ENCODE measurements around the gene GRIK2. TPM values are rescaled to one million over a fixed set of nuclear protein-coding genes. Genes with fewer than 3 reads are reported as not detected.

Gene GRIK2
- total RNA-seq, 1 experiment from 2014 or later: 0.89 TPM

GRCh38 chr6:101396548-101397173 is 3.2 kb downstream of the GRIK2 start:
- no peaks in the 10 kb centered on the region for H3K36me3 ChIP-seq
- DNase-seq: peak; percentile 43

GRCh38 chr6:101397199-101397598 is 3.7 kb downstream of the GRIK2 start:
- Histone ChIP-seq H3K27me3 (peaks cover 14% of the 10 kb centered on the region), H3K4me3 (no peak overlapping the region), H3K9me3 (no peaks in the 10 kb centered on the region), H3K36me3 (no peaks in the 10 kb centered on the region)
- DNase-seq: no peak

More at GRCh38 chr6:101396548-101397173, 3.2 kb downstream of the GRIK2 start:
- Histone ChIP-seq H3K4me3 (no peak overlapping the region), H3K27me3 (peaks cover 16% of the 10 kb centered on the region), H3K9me3 (no peaks in the 10 kb centered on the region)

GRCh38 chr6:101398716-101399615 is 5.5 kb downstream of the GRIK2 start:
- Histone ChIP-seq H3K4me3 (no peak overlapping the region), H3K9me3 (no peaks in the 10 kb centered on the region), H3K27me3 (peaks cover 16% of the 10 kb centered on the region; the same call in 1 of the 2 replicates), H3K36me3 (no peaks in the 10 kb centered on the region)
- DNase-seq: no peak

DNA sequence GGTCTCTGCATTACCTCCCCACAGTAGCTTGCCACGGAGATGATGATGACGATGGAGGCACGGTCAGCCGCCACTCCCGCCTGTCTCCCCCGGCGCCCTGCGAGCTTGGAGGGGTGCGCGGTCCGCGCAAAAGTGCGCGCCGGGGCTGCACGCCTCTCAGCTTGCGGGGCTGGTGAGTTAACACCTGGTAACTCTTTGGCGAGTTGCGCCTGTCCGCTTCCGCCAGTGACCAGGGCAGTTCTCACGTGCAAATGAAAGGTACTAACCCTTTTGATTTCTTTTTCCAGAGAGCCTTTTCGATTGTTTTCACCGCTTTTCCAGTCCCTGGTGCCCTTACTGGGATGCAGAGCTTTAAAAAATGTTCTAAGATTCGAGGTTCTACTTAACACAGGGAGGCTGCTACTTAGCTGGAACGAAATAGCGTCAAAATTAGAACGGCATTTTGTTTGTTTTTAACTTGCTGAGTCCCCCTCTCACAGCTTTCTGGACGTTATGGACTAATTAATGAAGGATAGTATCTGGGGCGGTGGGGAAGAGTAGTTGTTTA is 6.2 kb downstream of the GRIK2 start:
- no peak for DNase-seq
- Histone ChIP-seq H3K4me3 (no peak overlapping the region), H3K36me3 (no peaks in the 10 kb centered on the region), H3K27me3 (peaks cover 12% of the 10 kb centered on the region; the same call in 1 of the 2 replicates), H3K9me3 (no peaks in the 10 kb centered on the region)

DNA sequence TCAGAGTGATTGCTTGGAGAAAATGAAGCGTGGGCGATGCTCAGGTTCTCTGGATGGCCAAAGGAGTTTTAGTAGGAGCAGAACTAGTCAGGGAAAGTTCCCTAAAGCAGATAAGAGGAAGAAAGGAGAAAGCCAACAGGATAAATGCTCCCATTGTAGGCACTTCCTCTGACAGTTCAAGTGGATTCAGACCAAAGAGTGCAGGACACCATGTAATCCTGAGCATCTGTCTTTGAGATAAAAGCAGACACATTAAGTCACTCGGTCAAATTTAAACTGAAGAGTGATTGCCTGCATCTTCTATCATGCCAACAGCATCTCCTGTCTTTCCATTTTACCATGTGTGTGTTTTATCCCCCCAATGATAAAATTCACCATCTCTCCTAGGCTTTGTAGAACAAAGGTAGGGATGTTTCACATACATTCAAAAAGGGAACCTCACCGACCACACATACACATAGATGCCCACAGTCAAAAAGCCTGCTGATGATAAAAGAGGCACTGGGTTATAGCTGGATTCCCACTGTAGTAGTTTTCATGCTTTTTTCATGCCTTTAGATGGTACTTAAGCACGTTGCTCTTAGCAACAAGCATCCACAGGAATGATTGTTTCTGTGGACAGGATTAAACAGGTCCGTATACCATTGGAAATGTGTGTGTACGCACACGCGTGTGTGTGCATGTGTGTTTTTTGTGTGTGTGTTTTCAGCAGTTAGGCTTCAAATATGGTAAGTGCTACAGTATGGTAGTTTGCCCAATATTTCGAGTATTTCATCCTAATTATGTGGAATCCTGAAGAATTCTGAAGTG is 7.0 kb downstream of the GRIK2 start:
- no peaks in the 10 kb centered on the region for H3K9me3 ChIP-seq
- no peaks in the 10 kb centered on the region for H3K36me3 ChIP-seq
- DNase-seq: no peak
- peaks cover 12% of the 10 kb centered on the region; the same call in 1 of the 2 replicates for H3K27me3 ChIP-seq
- no peak overlapping the region for H3K4me3 ChIP-seq

GRCh38 chr6:101401171-101401570 is 7.7 kb downstream of the GRIK2 start:
- H3K4me3 ChIP-seq: no peak overlapping the region
- no peaks in the 10 kb centered on the region for H3K36me3 ChIP-seq
- no peak for DNase-seq
- H3K9me3 ChIP-seq: no peaks in the 10 kb centered on the region
- H3K27me3 ChIP-seq: peaks cover 12% of the 10 kb centered on the region; the same call in 1 of the 2 replicates

DNA sequence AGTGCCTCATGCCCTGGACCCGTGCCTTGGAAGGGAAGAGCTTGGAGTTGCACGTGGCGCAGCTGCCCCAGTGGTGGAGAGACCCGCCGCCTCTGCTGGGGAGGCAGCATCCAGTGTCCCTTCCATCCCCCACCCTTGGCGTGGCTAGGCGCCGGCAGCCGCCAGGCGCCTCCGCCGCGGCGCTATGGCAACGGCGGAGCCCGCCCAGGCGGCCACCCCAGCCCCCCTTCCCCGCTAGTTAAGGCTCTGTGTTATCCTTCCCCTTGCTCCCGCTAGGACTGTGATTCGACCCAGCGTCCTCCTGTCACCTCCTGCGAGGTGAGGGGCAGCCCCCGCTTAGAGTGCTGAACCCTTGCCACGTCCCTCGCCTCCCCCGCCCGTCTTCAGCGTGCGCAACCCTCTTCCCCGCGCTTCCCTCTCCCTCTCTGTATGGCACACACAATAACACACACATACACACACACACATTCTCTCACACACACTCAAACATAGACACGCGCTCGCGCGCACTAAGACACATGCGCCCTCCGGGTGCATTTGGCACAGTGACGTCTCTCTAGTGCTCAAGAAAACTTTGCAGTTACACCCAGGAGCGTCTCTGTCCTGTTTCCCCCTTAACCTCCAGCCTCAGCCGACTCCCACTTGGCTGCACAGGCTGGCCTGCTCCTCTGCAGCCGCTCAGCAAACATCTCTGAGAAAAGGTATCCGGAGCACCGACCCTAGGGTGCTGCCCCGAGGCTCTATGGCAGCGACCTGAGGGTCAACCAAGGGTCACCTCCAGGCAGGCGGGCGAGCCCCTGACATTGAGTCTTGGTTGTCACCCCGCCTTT is 8.5 kb downstream of the GRIK2 start:
- peak; percentile 30 for DNase-seq
- Histone ChIP-seq H3K36me3 (no peaks in the 10 kb centered on the region), H3K4me3 (peak overlapping the region; percentile 34), H3K27me3 (peaks cover 13% of the 10 kb centered on the region; the same call in 1 of the 2 replicates), H3K9me3 (no peaks in the 10 kb centered on the region)

GRCh38 chr6:101402622-101403031 is 9.1 kb downstream of the GRIK2 start:
- H3K4me3 ChIP-seq: peak overlapping the region; percentile 34; the same call in 1 of the 2 replicates
- peaks cover 15% of the 10 kb centered on the region; the same call in 1 of the 2 replicates for H3K27me3 ChIP-seq

GRCh38 chr6:101403216-101403945 is 9.9 kb downstream of the GRIK2 start:
- Histone ChIP-seq H3K4me3 (no peak overlapping the region), H3K27me3 (peaks cover 15% of the 10 kb centered on the region; the same call in 1 of the 2 replicates), H3K36me3 (no peaks in the 10 kb centered on the region), H3K9me3 (no peaks in the 10 kb centered on the region)
- DNase-seq: no peak

More at GRCh38 chr6:101402622-101403031, 9.1 kb downstream of the GRIK2 start:
- no peak for DNase-seq
- H3K36me3 ChIP-seq: no peaks in the 10 kb centered on the region
- H3K9me3 ChIP-seq: no peaks in the 10 kb centered on the region

- no peak for DNase-seq
- H3K4me3 ChIP-seq: no peak overlapping the region
Measured at GRCh38 chr6:101404775-101405174, 11.3 kb downstream of the GRIK2 start.

GRCh38 chr6:101413773-101414172 is 20.3 kb downstream of the GRIK2 start:
- no peaks in the 10 kb centered on the region for H3K36me3 ChIP-seq
- no peak overlapping the region for H3K4me3 ChIP-seq
- DNase-seq: no peak
- H3K27me3 ChIP-seq: no peaks in the 10 kb centered on the region
- no peaks in the 10 kb centered on the region for H3K9me3 ChIP-seq

More at GRCh38 chr6:101404775-101405174, 11.3 kb downstream of the GRIK2 start:
- Histone ChIP-seq H3K9me3 (no peaks in the 10 kb centered on the region), H3K36me3 (no peaks in the 10 kb centered on the region), H3K27me3 (peaks cover 15% of the 10 kb centered on the region; the same call in 1 of the 2 replicates)

GRCh38 chr6:101417900-101418299 is 24.4 kb downstream of the GRIK2 start:
- no peak overlapping the region for H3K4me3 ChIP-seq
- DNase-seq: no peak
- no peaks in the 10 kb centered on the region for H3K9me3 ChIP-seq
- H3K36me3 ChIP-seq: no peaks in the 10 kb centered on the region
- no peaks in the 10 kb centered on the region for H3K27me3 ChIP-seq

GRCh38 chr6:101422251-101422650 is 28.7 kb downstream of the GRIK2 start:
- H3K27me3 ChIP-seq: no peaks in the 10 kb centered on the region
- no peaks in the 10 kb centered on the region for H3K36me3 ChIP-seq

GRCh38 chr6:101422811-101423210 is 29.3 kb downstream of the GRIK2 start:
- Histone ChIP-seq H3K4me3 (no peak overlapping the region), H3K27me3 (no peaks in the 10 kb centered on the region), H3K36me3 (no peaks in the 10 kb centered on the region), H3K9me3 (no peaks in the 10 kb centered on the region)
- DNase-seq: no peak

More at GRCh38 chr6:101422251-101422650, 28.7 kb downstream of the GRIK2 start:
- Histone ChIP-seq H3K9me3 (no peaks in the 10 kb centered on the region), H3K4me3 (no peak overlapping the region)
- DNase-seq: no peak

DNA sequence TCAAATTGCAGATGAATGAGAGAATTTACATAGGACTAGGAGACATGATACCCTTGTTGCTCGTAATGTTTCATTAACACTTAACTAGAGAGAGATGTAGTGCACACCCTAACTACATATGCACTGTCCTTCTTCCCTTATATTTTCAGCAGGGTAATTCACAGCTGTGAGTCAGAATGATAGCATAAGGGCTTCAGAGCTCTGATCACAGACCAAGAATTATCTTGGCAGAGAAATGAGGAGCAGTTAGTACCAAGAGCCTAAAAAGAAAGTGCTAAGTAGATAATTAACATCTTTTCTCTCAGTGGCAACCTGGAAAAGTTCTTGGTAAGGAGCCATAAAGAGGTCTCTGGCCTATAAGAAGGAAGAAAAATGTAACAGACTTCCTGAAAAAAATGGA is 35.8 kb downstream of the GRIK2 start:
- H3K36me3 ChIP-seq: no peaks in the 10 kb centered on the region
- DNase-seq: no peak
- H3K4me3 ChIP-seq: no peak overlapping the region
- no peaks in the 10 kb centered on the region for H3K27me3 ChIP-seq
- no peaks in the 10 kb centered on the region for H3K9me3 ChIP-seq
